GM18867 (cell line): Measurements from ENCODE around the gene CPA5.
"Not testable (repeated sequence)": the region's sequence is repeated elsewhere in the genome, so short reads cannot be mapped to it uniquely, and the experiment has no call there.

Experiments
- ATAC-seq: cut with Tn5 transposase; IDR thresholded peaks from one replicate; pipeline ENCODE4 v1.9.1; 2021; ENCODE audit warnings: mild to moderate bottlenecking, moderate library complexity; ENCODE audit not compliant: unreplicated experiment

CPA5 gene

DNA sequence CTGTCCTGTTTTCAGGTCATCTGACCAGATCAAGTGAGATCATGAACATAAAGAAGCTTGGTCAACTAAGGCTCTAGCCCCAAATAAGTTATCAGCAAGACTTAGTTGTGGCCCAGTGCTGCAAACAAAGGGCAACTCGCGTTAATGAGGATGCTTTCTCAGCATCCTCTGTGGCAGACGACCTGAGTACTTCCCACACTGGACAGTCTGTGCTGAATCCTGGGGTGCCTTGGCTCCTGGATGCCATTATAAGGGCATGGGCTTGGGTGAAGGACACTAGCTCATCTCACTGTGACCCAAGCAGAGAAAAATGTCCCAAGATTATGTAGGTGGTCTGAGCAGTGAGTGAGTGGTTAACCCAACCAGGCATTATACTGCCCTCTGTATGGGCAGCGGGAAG lies 13.9 kb downstream of the CPA5 start:
- no peak for ATAC-seq

DNA sequence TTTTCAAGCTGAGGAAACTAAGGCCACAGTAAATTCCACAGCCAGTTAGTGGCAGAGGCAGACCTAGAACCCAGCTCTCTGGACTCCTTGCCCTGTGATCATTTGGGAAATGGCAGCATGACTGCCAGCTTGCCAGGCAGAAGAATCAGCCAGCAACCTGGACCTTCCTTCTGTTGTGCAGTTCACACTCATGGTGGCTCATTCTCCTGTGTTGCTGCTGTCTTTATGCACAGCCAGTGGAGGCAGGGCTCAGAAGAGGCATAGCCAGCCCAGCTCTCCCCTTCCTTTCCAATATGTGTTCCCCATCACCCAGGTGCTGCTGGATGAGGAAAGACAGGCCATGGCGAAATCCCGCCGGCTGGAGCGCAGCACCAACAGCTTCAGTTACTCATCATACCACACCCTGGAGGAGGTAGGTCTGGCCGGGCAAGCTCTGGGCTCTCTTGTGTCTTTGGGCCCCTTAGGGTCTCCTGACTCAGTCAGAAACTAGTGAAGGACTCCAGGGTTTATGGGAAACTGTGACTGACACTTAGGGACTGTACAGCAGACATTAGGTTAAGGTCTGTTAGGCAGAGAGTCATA lies 14.8 kb downstream of the CPA5 start:
- no peak for ATAC-seq

DNA sequence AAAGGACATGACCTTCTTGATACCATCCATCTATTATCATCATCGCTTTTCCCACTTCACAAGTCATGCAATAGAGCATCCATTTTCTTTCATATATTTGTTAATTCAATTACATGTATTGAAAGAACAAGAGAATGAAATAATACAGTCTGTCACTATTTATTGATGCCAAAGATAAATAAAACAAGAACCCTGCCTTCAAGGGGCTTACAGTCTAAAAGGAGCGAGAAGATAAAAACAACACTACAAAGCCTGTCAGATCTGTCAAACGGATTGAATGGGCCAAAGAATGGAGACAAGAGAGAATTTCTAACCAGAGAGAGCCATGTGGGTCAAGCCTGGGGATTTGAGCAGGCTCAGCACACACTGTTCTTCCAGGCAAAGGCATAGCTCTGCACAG lies 15.9 kb downstream of the CPA5 start:
- ATAC-seq, result no peak

DNA sequence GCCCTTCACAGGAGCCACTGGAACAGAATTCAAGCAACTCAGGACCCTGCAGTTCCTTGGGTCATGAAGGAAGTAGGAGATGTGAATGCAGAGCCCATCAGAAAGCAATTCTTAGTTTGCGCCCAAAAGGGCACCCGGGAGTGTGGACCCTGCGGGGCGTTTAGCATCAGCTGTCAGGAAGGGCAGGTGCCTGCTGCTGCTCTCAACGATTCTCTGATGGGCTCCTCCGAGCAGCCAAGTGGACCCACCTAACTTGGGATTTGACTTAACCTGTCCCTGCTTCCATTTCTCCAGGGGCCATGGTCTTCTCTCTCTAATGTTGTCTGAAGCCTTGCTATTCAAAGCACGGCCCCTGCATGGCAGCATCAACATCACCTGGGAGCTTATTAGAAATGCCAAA lies 17.1 kb downstream of the CPA5 start:
- no peak for ATAC-seq

DNA sequence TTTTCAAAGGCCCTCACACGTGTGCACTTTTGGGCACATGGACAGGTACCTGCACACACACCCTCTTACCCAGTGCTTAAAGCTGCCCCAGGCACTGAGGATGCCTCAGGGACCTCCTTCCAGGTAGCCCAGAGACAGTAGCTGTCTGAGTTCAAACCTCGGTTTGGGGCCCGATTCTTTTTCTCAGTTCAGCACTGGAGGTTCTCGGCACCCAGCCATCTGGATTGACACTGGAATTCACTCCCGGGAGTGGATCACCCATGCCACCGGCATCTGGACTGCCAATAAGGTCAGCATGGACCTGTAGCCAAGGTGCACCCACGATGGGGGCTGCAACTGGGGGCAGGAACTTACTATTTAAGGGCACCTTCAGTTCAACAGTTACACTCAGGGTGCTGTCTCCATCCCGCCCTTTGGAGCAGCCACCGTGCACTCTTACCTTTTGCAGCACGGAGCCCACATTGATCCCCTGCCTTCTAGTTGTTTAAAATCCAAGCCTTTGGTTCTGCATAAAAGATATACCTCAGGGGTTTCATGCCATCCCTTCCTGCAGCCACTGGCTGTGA lies 17.7 kb downstream of the CPA5 start:
- no peak for ATAC-seq

DNA sequence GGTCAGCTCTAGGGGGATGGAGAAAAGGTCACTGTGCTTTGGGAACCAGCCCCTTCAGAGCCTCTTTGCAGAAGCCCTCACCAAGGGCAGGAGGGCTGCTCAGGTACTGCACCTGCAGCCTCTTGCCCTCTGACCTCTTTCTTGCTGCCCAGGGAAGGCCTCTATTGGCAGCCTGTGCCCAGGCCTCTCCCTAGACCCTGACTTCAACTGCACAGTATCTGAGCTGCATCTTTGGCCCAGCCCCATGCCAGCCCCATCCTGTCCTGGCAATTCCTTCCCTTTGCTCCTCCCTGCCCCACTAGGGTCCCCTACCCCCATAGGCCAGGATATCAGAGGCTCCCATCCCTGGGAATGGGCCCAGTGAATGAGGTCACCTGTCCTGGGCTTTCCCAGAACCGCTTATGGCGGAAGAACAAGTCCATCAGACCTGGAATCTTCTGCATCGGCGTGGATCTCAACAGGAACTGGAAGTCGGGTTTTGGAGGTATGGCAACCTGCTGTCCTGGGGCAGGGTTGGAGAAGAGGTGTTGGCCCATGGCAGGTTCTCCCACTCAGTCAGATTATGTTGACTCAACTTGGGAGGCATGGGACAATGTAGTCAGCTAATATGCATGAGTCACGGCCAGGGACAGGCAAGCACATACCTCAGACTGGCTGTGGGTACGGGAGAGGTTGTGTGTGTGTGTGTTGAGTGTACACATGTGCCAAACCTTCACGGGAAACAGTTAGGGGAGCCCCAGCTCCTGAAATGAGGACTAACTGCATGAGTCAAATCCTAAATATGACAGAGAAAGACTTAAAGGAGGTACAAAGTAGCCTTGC lies 18.6 kb downstream of the CPA5 start:
- ATAC-seq, result no peak

DNA sequence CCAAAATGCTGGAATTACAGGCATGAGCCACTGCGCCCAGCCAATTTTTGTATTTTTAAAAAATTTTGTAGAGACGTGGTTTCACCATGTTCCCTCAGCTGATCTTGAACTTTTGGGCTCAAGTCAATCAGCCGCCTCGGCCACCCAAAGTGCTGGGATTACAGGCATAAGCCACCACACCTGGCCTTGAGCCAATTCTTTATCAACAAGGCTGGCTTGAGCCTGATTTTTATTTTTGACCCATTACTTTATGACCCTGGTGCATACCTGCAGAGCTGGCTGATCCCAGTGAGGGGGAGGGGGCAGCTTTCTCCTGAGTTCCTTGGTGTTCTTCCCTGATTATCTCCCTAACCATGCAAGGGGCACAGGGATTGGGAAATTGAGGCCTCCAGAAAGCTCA lies 19.8 kb downstream of the CPA5 start:
- ATAC-seq, result no peak

DNA sequence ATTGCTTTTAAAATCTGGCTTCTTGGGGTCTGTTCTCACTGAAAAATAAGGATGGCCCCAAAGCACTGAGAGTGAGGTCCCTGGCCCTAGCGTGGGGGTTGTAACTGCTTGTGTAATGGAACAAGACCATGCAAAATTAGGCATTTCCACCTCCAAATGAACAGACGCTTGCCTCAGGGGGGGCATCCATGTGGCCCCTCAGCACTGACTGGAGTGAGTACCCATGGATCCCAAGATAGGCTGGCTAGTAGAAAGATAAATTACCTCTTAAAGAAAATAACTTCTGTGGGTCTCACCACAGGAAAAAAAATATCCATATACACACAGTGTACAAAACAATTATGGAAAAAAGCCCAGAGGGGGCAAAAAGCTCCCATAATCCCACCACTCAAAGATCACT lies 20.5 kb downstream of the CPA5 start:
- no peak for ATAC-seq

DNA sequence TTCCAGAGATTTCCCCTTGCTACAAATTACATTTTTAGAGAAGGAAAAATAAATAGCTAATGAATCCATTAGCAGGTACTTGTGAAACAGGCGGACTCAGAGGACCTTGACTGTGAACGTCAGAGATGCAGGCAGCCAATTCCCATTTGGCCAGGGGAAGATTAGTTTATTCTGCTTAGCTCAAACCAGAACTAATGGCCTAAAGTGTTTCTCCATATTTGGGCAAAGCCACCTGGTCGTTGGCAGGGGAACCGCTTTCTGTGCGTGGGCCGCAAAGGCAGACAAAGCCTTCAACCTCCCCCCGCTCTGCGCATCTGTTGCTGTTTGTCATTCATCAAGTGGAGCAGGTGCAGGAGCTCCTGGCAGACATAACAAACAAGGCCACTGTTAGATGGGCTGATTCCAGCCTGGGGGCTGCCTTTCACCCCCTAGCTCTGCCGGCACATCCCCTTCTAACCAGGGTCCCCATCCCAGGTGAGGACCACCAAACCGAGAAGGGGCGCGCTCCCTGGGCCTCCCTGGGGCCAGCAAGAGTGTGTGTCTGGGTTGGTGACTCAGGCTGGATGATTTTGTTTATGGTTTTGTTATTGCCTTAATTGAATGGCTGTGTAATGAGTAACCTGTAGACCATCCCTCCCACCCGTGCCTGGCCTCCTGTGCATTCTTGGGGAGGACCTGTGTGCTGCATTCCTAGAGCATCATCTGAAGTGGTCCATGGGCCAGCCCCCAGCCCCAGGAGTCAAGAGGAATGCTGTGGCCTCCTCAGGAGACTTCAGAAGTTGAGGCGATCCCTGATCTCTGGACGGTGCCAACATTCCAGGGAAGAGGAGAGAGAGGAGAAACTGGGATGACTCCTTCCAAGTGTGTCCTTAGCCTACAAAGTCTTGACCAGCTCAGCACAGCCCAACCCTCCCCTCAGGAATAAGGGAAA lies 21.2 kb downstream of the CPA5 start:
- ATAC-seq, result no peak

DNA sequence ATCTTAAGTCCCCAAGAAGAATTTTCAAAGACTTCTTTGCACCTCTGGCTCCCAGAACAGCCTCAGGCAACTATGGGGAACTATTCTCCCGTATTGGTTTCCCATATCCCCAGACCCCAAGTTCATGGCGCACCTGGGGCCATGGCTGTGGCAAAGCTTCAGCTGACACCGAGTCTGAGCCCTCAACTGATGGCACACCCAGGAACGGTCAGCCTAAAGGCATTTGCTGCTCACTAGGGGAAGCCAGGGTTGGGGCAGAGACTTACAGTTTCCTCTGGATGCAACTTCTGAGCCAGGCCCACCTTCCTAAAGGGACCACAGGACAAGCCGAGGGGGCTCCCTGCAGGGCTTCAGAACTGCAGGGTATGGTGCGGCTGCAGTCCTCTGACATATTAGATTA lies 21.9 kb downstream of the CPA5 start:
- ATAC-seq, result no peak

DNA sequence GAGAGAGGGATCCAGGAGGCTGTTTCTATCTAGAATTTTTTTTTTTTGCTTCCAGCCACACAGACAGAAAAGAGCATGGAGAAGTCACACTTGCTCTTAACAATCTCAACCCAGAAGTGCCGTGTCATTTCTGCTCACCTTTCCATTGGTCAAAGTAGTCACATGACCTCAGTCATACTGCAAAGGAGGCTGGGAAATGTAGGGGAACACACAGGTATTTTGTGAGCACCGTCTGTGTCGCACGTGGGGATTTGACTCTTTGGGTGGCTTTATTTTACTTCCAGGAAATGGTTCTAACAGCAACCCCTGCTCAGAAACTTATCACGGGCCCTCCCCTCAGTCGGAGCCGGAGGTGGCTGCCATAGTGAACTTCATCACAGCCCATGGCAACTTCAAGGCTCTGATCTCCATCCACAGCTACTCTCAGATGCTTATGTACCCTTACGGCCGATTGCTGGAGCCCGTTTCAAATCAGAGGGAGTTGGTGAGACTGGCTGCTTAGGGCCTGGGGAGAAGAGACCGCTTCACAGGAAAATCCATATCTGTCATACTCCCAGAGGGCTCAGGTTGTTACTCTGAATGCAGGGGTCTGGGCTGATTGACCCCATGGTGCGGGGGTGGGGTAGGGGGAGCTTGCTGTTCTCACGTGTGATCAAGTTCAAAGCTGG lies 22.6 kb downstream of the CPA5 start:
- no peak for ATAC-seq

DNA sequence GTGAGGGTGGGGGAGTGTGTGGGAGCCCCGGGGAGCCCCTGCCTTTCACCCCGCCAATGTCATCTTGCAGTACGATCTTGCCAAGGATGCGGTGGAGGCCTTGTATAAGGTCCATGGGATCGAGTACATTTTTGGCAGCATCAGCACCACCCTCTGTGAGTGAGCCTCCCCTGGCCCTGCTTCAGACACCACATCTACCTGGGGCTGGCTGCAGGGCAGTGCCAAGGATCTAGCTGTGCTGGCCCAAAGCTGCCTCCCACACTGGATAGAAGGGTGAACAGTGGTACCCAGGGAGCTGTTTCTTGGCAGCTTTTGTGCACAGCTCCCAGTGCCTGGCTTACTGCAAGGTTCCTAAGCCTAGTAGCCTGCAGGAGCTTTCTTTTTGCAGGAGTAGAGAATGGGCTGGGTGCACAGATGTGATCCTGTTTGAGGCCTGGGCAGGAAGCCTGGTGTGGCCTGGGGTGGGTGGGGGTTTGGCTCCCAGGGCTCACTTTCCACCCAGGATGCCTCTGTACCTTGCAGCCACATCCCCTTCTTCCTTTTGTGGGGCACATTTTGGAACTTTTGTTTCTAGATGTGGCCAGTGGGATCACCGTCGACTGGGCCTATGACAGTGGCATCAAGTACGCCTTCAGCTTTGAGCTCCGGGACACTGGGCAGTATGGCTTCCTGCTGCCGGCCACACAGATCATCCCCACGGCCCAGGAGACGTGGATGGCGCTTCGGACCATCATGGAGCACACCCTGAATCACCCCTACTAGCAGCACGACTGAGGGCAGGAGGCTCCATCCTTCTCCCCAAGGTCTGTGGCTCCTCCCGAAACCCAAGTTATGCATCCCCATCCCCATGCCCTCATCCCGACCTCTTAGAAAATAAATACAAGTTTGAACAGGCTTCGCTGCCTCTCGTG lies 23.5 kb downstream of the CPA5 start:
- ATAC-seq, result no peak

DNA sequence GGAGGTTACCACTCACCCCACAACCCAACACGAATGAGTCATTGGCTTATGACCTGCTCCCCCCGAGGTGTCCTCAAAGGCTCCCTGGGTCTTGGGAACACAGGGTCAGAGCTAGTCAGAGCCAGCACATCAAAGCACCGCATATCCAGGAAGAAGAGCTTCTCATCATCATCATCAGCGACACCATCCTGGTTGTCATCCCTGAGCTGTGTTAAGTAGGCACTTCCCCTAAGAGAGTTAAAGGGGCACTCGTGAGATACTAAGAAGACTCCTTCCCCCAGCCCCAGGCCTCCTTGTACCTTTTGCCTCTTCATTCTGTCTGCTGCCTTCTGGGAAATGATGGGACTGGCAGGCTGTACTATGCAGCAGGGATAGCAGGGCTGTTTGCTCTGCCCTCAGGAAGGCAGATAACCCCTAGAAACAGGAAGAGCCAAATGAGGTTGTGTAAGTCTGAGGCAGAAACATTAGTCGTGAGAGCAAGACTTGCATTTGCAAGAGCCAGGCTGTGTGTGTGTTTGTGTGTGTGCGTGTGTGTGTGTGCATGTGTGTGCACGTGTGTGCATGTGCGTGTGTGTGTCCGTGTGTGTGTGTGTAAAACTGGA lies 24.6 kb downstream of the CPA5 start:
- no peak for ATAC-seq

DNA sequence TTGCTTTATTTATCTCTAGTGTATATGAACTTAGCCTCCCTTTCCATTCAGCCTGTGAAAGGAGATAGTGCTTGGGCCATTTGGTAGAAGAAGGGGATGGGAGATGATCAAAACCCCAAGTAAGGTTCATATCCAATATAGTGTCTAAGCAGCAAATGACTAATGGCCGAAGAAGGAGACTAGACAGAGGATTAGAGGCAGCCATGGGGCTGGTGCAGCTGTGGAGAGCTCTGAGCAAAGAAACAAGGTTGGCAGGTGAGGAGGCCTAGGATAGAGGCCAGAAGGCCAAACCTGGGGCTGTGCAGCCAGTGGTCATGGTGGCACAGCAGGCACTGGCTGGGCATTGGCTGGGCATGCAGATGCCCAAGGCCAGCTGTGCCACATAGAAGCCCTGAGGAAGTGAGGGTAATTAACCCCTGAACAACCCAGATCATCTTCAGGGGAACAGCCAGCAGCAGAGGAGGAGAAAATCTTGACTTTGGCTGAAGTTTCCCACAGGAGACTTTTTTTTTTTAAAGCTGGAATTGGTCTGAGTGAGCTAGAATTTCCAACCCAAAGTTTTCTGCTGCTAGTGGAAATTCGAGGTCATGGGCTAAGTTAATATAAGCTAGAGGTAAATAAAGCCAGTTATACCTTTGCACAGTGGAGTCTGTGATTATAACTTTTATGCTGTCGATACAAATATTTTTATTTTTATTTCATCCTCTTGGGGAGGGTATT lies 25.4 kb downstream of the CPA5 start:
- ATAC-seq, result no peak

DNA sequence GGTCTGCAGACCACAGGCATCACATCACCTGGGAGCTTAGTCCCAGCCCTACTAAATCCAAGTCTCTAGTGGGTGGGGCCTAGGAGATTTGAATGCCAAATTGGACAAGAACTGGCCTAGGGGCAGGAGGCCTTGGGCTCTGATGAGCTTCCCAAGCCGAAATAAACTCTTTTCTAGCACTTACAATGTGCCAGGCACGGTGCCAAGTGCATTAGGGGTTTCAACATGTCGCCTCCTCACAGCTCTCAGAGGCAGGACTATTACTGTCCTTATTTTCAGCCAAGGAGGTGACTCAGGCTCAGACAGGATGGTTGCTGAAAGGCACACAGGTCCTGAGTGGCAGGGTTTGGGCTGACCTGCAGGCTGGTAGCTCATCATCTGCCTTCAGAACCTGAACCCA lies 26.4 kb downstream of the CPA5 start:
- no peak for ATAC-seq

DNA sequence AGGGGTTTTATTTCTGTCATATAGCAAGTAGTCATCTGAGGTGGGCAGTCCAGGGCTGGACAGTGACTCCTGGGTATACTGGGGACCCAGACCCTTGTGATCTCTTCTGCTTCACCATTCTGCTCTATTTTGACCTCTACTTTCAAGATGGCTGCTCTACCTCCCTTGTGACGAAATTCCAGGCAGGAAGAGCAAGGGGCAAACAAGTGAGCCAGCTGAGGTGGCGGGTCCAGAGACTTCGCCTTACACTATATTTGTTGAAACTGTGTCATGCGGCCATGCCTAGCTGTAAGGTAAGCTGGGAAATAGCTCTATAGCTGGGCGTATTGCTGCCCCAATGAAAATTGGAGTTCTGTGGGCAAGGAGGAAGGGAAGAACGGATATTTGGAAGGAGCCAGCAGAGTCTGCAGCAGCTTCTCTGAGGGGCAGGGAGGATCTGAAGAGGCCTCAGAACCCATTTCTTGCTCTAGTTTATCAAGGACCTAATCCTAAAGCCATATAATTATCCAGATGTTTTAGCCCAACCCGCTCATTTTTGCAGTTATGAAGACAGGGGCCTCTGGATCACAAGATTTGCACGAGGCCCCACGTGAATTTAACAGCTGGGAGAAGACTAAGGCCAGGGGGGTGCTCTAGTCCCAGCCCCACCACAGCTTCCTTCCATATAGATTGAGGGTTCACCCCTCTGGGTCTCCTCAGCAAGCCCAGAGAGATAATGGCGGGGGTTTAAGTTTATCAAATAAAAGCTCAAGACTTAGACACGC lies 28.0 kb downstream of the CPA5 start:
- ATAC-seq, result no peak

DNA sequence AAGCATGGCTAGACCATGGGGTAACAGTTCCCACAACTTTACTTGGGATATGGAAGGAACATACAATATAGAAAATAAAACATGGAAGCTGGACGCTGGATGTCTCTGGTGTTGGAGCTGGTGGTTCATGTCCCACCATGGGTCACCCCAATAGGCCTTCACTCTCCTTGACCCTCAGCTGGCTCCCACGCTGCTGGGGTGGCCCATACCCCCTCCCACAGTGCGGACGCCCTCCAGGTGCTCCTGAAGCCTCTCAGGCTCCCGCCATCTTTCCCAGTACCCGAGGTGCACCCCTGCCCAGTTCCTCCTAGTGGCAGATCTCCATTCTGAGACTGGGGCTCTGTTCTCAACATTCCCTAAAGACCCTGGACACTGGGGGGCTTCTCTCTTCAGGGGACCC lies 29.9 kb downstream of the CPA5 start:
- ATAC-seq, result no peak

DNA sequence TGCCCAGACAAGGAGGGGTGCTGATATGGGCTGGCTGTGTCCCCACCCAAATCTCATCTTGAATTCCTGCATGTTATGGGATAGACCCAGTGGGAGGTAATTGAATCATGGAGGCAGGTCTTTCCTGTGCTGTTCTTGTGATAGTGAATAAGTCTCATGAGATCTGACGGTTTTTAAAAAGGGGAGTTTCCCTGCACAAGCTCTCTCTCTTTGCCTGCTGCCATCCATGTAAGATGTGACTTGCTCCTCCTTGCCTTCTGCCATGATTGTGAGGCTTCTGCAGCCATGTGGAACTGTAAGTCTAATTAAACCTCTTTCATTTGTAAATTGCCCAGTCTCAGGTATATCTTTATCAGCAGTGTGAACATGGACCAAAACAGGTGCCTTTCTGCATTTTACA lies 31.8 kb downstream of the CPA5 start:
- not testable (repeated sequence) for ATAC-seq
